Type B pancreatic cell (in vitro differentiated cells): Measurements from ENCODE around the gene IL34. TPM values are rescaled to one million over a fixed set of nuclear protein-coding genes. Genes with fewer than 3 reads are reported as not detected.

Source experiments
- DNase-seq: peaks from one replicate; pipeline ENCODE4 v3.0.0; 2021; ENCODE audit warnings: mixed read lengths; ENCODE audit not compliant: unreplicated experiment; ENCODE audit errors: extremely low spot score
- H3K27ac Mint-ChIP-seq: 2 replicates; pipeline ENCODE4 v1.8.0; 2021; ENCODE audit warnings: mild to moderate bottlenecking, mixed read lengths
- H3K27me3 Mint-ChIP-seq: 2 replicates; pipeline ENCODE4 v1.8.0; 2021; ENCODE audit warnings: mixed read lengths
- H3K36me3 Mint-ChIP-seq: 2 replicates; pipeline ENCODE4 v1.8.0; 2021; ENCODE audit warnings: mixed read lengths
- H3K4me1 Mint-ChIP-seq: one replicate; pipeline ENCODE4 v1.8.0; 2021; ENCODE audit warnings: mixed read lengths; ENCODE audit not compliant: unreplicated experiment
- H3K4me3 Mint-ChIP-seq: 2 replicates; pipeline ENCODE4 v1.8.0; 2021; ENCODE audit warnings: mild to moderate bottlenecking, mixed read lengths
- H3K9me3 Mint-ChIP-seq: 2 replicates; pipeline ENCODE4 v1.8.0; 2021; ENCODE audit warnings: mixed read lengths
- CTCF ChIP-seq: fragments of 200-600 bp; sonication (generic); conservative IDR thresholded peaks from 2 replicates; pipeline ENCODE4 v1.5.0; 2021; ENCODE audit warnings: antibody characterized with exemption, mild to moderate bottlenecking
- total RNA-seq: library from RNA; stranded (reverse); gene quantifications from 2 replicates; pipeline ENCODE4 v1.2.1, GENCODE V29; 2021; ENCODE audit warnings: low replicate concordance

Gene IL34
- total RNA-seq, 1 donor from 2014 or later: not detected

GRCh38 chr16:70704586-70704985 lies 58.2 kb downstream of the IL34 start:
- peaks cover 5% of the 10 kb centered on the region for H3K36me3 Mint-ChIP-seq
- H3K9me3 Mint-ChIP-seq: peaks cover 4% of the 10 kb centered on the region
- H3K4me3 Mint-ChIP-seq: no peak overlapping the region
- TF ChIP-seq CTCF: no peak
- peak overlapping the region; percentile 39 for H3K27ac Mint-ChIP-seq
- DNase-seq: no peak
- peaks cover 22% of the 10 kb centered on the region for H3K4me1 Mint-ChIP-seq
- H3K27me3 Mint-ChIP-seq: no peaks in the 10 kb centered on the region

GRCh38 chr16:70705056-70705455 lies 58.7 kb downstream of the IL34 start:
- Mint-ChIP-seq H3K27ac (no peak overlapping the region), H3K4me1 (peaks cover 22% of the 10 kb centered on the region), H3K9me3 (peaks cover 4% of the 10 kb centered on the region), H3K27me3 (no peaks in the 10 kb centered on the region), H3K4me3 (no peak overlapping the region), H3K36me3 (peaks cover 5% of the 10 kb centered on the region)
- DNase-seq: no peak
- no peak for TF ChIP-seq CTCF

DNA sequence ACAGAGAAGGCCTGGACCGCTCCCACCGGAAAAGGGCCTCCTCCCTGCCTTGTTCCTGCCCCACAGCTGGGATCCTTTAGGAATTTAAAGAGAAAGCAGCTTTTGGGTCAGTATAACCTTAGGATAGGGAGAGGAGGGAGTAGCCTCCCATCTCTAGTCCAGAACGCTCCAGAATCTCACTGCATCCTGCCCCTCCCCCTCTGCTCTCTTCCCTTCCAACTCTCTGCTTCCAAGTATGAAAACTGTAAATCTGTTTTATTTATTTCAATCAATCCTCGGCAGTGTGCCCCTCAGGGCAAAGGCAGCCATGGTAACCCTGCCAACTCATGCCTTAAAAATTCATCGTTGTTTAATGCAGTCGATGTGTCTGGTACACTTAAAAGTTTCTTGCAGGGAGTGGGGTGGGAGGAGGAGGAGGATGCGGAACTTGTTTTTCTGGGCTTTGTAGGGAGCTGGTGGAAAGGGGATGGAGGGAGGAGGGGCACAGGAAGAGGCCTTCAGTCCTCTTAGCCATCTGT lies 60.6 kb downstream of the IL34 start:
- Mint-ChIP-seq H3K27ac (peak overlapping the region; percentile 94), H3K27me3 (no peaks in the 10 kb centered on the region), H3K4me1 (peaks cover 28% of the 10 kb centered on the region), H3K4me3 (peak overlapping the region; percentile 76), H3K36me3 (peaks cover 9% of the 10 kb centered on the region), H3K9me3 (peaks cover 4% of the 10 kb centered on the region)
- TF ChIP-seq CTCF: no peak
- no peak for DNase-seq

GRCh38 chr16:70708366-70709246 lies 62.2 kb downstream of the IL34 start:
- Mint-ChIP-seq H3K27ac (peak overlapping the region; percentile 46), H3K4me3 (no peak overlapping the region), H3K36me3 (peaks cover 9% of the 10 kb centered on the region), H3K27me3 (no peaks in the 10 kb centered on the region), H3K9me3 (peaks cover 4% of the 10 kb centered on the region), H3K4me1 (peaks cover 26% of the 10 kb centered on the region)
- TF ChIP-seq CTCF: no peak
- no peak for DNase-seq

GRCh38 chr16:70709457-70709856 lies 63.1 kb downstream of the IL34 start:
- no peaks in the 10 kb centered on the region for H3K27me3 Mint-ChIP-seq
- H3K9me3 Mint-ChIP-seq: peaks cover 4% of the 10 kb centered on the region
- TF ChIP-seq CTCF: no peak
- no peak overlapping the region for H3K4me3 Mint-ChIP-seq
- H3K4me1 Mint-ChIP-seq: peaks cover 26% of the 10 kb centered on the region
- no peak for DNase-seq
- no peak overlapping the region for H3K27ac Mint-ChIP-seq
- H3K36me3 Mint-ChIP-seq: peaks cover 9% of the 10 kb centered on the region
